Measurements from ENCODE around the gene KRTAP5-5.
A peak's percentile ranks its signal among the peaks of the same experiment; 100 is the strongest.
"Not testable (repeated sequence)": the region's sequence is repeated elsewhere in the genome, so short reads cannot be mapped to it uniquely, and the experiment has no call there.

The KRTAP5-5 gene

GRCh38 chr11:1605923-1606322 lies 23.7 kb upstream of the KRTAP5-5 start:
- DNase-seq; intact Hi-C loops (cut with DNase I): not testable (repeated sequence)

GRCh38 chr11:1607156-1607845 lies 22.3 kb upstream of the KRTAP5-5 start:
- intact Hi-C loops (cut with DNase I); DNase-seq: not testable (repeated sequence)

GRCh38 chr11:1607901-1608300 lies 21.7 kb upstream of the KRTAP5-5 start:
- intact Hi-C loops (cut with DNase I) = not testable (repeated sequence)

GRCh38 chr11:1608363-1608762 lies 21.2 kb upstream of the KRTAP5-5 start, which contains the start of gene KRTAP5-3:
KRTAP5-3 (minus strand) TSS chr11:1608463; CDS start chr11:1608385, 78 bp downstream.
- DNase-seq = no peak
- intact Hi-C loops (cut with DNase I) = no loop called here

More at GRCh38 chr11:1607901-1608300, 21.7 kb upstream of the KRTAP5-5 start:
- not testable (repeated sequence) for DNase-seq

GRCh38 chr11:1618231-1618630 lies 11.3 kb upstream of the KRTAP5-5 start:
- DNase-seq = no peak
- intact Hi-C loops (cut with DNase I) = no loop called here

GRCh38 chr11:1619449-1619848 lies 10.1 kb upstream of the KRTAP5-5 start:
- intact Hi-C loops (cut with DNase I) = no loop called here
- DNase-seq = no peak

- intact Hi-C loops (cut with DNase I) = no loop called here
- DNase-seq = no peak
Measured at GRCh38 chr11:1622086-1622485, 7.5 kb upstream of the KRTAP5-5 start, which contains the start of gene KRTAP5-4. KRTAP5-4 (minus strand) TSS chr11:1622138; CDS start chr11:1622093, 45 bp downstream.

GRCh38 chr11:1623716-1624115 lies 5.9 kb upstream of the KRTAP5-5 start:
- intact Hi-C loops (cut with DNase I) = no loop called here
- DNase-seq = no peak

- no peak for DNase-seq
- intact Hi-C loops (cut with DNase I) = no loop called here
Measured at GRCh38 chr11:1624621-1625020, 5.0 kb upstream of the KRTAP5-5 start.

- intact Hi-C loops (cut with DNase I) = no loop called here
- no peak for DNase-seq
Measured at GRCh38 chr11:1625541-1625940, 4.0 kb upstream of the KRTAP5-5 start.

GRCh38 chr11:1628506-1629325 lies 859 bp upstream of the KRTAP5-5 start:
- intact Hi-C loops (cut with DNase I) = no loop called here
- peak; percentile 28 to 95 (median 71) for DNase-seq

GRCh38 chr11:1630271-1630670 lies 696 bp downstream of the KRTAP5-5 start:
- intact Hi-C loops (cut with DNase I) = no loop called here
- peak in 2 of 10 donors; percentile 10 to 25 for DNase-seq

GRCh38 chr11:1631066-1631568 lies 1.5 kb downstream of the KRTAP5-5 start:
- intact Hi-C loops (cut with DNase I) = no loop called here
- DNase-seq = peak in 2 of 10 donors; percentile 25 to 38

- peak in 2 of 10 donors; percentile 57 to 79 for DNase-seq
- intact Hi-C loops (cut with DNase I) = no loop called here
Measured at GRCh38 chr11:1632053-1632714, 2.6 kb downstream of the KRTAP5-5 start.

- peak in 1 of 10 donors; percentile 70 for DNase-seq
- intact Hi-C loops (cut with DNase I) = no loop called here
Measured at GRCh38 chr11:1633864-1634263, 4.3 kb downstream of the KRTAP5-5 start.

- intact Hi-C loops (cut with DNase I) = no loop called here
- peak in 2 of 10 donors; percentile 53 to 57 for DNase-seq
Measured at GRCh38 chr11:1636291-1636950, 6.8 kb downstream of the KRTAP5-5 start.

- intact Hi-C loops (cut with DNase I) = no loop called here
- no peak for DNase-seq
Measured at GRCh38 chr11:1637628-1638027, 8.1 kb downstream of the KRTAP5-5 start.

- peak in 1 of 10 donors; percentile 49 for DNase-seq
- intact Hi-C loops (cut with DNase I) = no loop called here
Measured at GRCh38 chr11:1638344-1638743, 8.8 kb downstream of the KRTAP5-5 start.

- intact Hi-C loops (cut with DNase I) = no loop called here
- DNase-seq = peak in 2 of 10 donors; percentile 52 to 65
Measured at GRCh38 chr11:1639102-1639620, 9.6 kb downstream of the KRTAP5-5 start.

GRCh38 chr11:1639666-1640065 lies 10.1 kb downstream of the KRTAP5-5 start:
- intact Hi-C loops (cut with DNase I) = no loop called here

More at GRCh38 chr11:1639666-1640065, 10.1 kb downstream of the KRTAP5-5 start:
- peak in 1 of 10 donors; percentile 48 for DNase-seq
